Measurements from ENCODE around the gene CSGALNACT2.

The CSGALNACT2 gene

DNA sequence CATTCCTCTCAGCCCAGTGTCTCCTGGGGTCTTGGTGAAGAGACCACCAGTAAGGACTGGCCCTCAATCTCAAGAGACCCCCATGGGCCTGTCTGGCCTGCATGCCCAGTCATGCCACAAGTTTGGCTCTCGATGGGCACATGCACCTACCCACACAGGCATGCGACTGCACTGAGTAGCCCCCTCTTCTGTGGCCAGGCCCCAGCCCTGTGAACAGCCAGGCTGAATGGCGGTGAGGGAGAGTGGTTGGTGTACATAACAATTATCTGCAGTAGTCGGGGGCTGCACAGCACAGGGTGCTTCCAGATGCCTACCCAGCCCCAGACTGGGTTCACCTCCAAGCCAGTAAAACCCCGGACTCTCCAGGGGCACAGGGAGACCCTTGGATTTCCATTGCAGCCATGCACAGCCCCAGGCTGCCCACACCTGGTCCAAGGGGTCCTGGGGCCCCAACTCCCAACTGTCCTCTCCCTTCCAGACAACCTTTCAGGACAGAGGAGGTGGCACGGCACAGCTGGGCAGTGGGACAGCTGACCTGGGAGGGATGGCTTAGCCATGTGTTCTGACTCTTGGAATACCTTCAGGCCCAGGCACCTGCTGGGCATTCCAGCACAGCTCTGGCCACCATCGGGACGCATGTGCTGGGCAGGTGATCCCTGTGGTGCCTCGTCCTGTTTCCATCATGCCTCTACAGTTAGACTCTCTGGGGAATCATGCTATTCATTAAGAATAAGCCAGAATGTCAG is 21.0 kb upstream of the CSGALNACT2 start:
- no peak for DNase-seq (ENCODE audit: low spot score)
- TF ChIP-seq, protein P1, sequence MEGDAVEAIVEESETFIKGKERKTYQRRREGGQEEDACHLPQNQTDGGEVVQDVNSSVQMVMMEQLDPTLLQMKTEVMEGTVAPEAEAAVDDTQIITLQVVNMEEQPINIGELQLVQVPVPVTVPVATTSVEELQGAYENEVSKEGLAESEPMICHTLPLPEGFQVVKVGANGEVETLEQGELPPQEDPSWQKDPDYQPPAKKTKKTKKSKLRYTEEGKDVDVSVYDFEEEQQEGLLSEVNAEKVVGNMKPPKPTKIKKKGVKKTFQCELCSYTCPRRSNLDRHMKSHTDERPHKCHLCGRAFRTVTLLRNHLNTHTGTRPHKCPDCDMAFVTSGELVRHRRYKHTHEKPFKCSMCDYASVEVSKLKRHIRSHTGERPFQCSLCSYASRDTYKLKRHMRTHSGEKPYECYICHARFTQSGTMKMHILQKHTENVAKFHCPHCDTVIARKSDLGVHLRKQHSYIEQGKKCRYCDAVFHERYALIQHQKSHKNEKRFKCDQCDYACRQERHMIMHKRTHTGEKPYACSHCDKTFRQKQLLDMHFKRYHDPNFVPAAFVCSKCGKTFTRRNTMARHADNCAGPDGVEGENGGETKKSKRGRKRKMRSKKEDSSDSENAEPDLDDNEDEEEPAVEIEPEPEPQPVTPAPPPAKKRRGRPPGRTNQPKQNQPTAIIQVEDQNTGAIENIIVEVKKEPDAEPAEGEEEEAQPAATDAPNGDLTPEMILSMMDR (IDR thresholded peaks at IDR 0.05; ENCODE audit: borderline replicate concordance, control extremely low read depth, extremely low read depth, insufficient read depth, missing control alignments) = no peak
- in situ Hi-C loops (cut with MboI; ENCODE audit: low sequenced_read_pairs, unreplicated experiment) = no loop called here

DNA sequence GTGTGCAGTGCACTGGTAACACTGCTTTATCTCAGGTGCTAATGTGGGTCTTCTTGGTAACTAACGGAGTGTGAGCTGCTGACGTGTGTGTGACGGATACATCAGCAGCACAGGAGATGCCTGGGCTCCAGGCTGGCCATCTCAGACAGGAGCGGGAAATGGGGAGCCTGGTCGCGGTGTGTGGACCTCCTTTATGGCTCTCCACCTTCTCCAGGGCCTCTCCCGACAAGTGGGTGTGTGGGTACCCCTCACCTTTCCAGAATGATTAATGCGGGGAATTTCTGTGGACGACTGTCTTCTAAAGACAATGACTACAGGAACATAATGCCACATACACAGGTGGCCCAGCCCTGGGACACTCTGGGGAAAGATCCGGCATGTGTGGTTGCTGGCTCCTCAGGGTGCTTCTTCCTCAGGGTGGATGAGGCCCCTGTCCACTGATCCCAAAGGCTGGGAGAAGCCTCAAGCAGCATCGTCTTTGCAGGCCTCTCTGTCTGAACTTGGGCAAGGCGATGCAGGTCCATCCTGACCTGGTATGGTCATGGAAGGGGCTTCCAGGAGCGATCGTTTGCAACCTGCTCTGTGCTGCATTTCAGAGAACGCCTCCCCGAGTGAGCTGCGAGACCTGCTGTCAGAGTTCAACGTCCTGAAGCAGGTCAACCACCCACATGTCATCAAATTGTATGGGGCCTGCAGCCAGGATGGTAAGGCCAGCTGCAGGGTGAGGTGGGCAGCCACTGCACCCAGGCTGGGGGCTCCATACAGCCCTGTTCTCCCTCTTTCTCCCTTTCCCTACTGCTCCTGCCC is 20.3 kb upstream of the CSGALNACT2 start:
- in situ Hi-C loops (cut with MboI; ENCODE audit: low sequenced_read_pairs, unreplicated experiment) = no loop called here
- no peak for DNase-seq (ENCODE audit: low spot score)
- TF ChIP-seq, protein P1 (IDR thresholded peaks at IDR 0.05; ENCODE audit: borderline replicate concordance, control extremely low read depth, extremely low read depth, insufficient read depth, missing control alignments) = no peak

DNA sequence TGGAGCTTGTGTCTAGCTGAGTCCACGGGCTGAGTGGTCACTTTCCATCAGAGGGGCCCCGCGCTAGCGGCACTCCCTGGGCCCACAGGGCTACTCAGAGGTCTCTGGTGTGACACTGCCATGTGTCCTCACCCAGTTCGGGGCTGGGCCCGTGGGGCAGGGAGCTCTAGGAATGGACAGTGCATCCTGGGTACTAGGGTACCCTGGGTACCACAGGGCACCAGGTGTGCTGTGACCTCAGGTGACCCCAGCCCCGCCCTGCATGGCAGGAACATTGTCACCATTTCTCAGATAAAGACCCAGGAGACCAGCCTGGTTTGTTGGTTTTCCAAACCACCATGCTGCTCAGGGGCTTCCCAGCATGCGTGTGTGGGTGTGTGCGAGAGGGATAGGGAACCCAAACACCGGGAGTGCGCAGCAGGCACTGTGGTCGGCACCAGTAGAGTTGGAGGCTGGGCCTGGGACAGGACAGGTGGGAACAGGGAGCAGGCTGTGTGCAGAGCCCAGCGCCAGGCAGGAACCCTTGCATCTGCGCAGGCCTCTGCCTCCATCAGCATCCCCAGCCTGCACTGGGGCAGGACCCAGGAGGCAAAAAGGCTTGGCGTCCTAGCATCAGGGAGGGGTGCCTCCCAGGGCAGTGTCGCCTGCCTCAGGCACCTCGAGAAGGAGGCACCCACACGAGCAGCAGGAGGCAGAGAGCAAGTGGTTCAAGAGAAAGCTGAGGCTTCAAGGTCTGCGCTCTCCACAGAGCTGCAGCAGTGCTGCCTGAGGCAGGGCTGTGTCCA is 19.4 kb upstream of the CSGALNACT2 start:
- TF ChIP-seq, protein P1 (IDR thresholded peaks at IDR 0.05; ENCODE audit: borderline replicate concordance, control extremely low read depth, extremely low read depth, insufficient read depth, missing control alignments) = no peak
- in situ Hi-C loops (cut with MboI; ENCODE audit: low sequenced_read_pairs, unreplicated experiment) = no loop called here

DNA sequence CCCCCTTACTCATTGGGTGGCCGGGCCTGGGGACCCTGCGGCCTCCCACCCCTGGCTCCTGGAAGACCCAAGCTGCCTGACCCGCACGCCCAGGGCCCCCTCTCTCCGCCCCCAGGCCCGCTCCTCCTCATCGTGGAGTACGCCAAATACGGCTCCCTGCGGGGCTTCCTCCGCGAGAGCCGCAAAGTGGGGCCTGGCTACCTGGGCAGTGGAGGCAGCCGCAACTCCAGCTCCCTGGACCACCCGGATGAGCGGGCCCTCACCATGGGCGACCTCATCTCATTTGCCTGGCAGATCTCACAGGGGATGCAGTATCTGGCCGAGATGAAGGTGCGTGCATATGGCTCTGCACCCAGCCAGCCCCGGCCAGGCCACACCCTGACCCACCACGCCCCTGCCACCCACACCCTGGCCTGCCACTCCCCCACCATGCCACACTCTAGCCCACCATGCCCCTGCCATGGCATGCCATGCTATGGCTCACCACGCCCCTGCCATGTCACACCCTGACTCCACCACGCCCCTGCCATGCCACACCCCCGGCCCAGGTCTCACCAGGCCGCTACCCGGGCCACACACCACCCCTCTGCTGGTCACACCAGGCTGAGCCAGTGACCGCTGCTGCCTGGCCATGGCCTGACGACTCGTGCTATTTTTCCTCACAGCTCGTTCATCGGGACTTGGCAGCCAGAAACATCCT is 18.7 kb upstream of the CSGALNACT2 start:
- TF ChIP-seq, protein P1 (IDR thresholded peaks at IDR 0.05; ENCODE audit: borderline replicate concordance, control extremely low read depth, extremely low read depth, insufficient read depth, missing control alignments) = no peak

More for the DNA sequence above, 19.4 kb upstream of the CSGALNACT2 start:
- no peak for DNase-seq (ENCODE audit: low spot score)

DNA sequence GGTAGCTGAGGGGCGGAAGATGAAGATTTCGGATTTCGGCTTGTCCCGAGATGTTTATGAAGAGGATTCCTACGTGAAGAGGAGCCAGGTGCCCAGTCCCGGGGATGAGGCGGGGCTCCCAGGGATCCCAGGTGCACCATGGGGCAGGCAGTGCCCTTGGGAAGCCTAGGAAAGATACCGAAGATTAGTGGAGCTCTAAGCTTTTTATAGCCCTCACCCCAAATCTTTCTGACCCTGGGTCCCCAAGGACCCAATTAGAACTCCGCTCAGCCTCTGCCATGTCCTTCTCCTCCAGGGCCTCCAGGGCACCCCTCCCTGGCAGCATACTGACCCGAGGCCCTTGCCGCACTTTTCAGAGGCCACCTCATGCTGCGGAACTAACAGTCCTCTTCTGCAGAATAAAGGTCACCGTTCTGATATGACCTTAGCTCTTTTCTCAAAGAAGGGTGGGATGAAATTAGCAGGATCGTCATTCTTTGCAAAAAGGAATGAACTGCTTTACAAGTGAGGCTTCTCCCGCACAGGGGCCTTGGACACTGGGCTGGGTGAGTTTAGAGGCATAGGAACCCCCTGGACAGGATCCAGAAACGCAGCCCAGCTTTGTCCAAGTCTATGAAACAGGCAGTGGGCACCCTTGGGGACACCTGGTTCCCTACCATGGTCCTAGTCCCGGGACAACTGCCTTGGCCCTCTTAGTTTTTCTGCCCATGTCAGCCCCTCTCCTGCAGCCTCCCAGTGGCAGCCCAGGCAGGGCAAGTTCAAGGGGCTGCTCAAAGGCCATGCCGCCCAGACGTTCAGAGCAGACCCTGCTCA is 17.9 kb upstream of the CSGALNACT2 start:
- TF ChIP-seq, protein P1 (IDR thresholded peaks at IDR 0.05; ENCODE audit: borderline replicate concordance, control extremely low read depth, extremely low read depth, insufficient read depth, missing control alignments) = no peak
- no peak for DNase-seq (ENCODE audit: low spot score)
- in situ Hi-C loops (cut with MboI; ENCODE audit: low sequenced_read_pairs, unreplicated experiment) = no loop called here

More for the DNA sequence above, 18.7 kb upstream of the CSGALNACT2 start:
- in situ Hi-C loops (cut with MboI; ENCODE audit: low sequenced_read_pairs, unreplicated experiment) = no loop called here
- DNase-seq (ENCODE audit: low spot score) = no peak
